HEK293 (cell line): ENCODE results near the gene CNN2.

ENCODE experiments used
- GLI4 ChIP-seq: fragments of 450-650 bp; formaldehyde crosslinking; IDR thresholded peaks from 2 replicates; pipeline ENCODE4 v1.5.1; 2016; ENCODE audit warnings: missing biosample characterization, missing genetic modification characterization
- IKZF3 ChIP-seq: fragments of 450-650 bp; IDR thresholded peaks from 2 replicates; pipeline ENCODE4 v1.5.0; 2018; ENCODE audit warnings: missing biosample characterization, mild to moderate bottlenecking, missing genetic modification characterization, moderate library complexity
- INSM2 ChIP-seq: fragments of 450-650 bp; formaldehyde crosslinking; IDR thresholded peaks from 2 replicates; pipeline ENCODE4 v1.5.1; 2016; ENCODE audit warnings: missing biosample characterization, missing genetic modification characterization
- KLF10 ChIP-seq: fragments of 450-650 bp; IDR thresholded peaks from 2 replicates; pipeline ENCODE4 v1.5.1; 2018; ENCODE audit warnings: missing biosample characterization, mild to moderate bottlenecking, missing genetic modification characterization
- KLF7 ChIP-seq: fragments of 450-650 bp; formaldehyde crosslinking; IDR thresholded peaks from 2 replicates; pipeline ENCODE4 v1.5.1; 2016; ENCODE audit warnings: missing biosample characterization, missing genetic modification characterization, borderline replicate concordance
- SP2 ChIP-seq: fragments of 450-650 bp; formaldehyde crosslinking; IDR thresholded peaks from 2 replicates; pipeline ENCODE4 v1.5.1; 2016; ENCODE audit warnings: missing biosample characterization, missing genetic modification characterization
- SP7 ChIP-seq: fragments of 450-650 bp; formaldehyde crosslinking; IDR thresholded peaks from 2 replicates; pipeline ENCODE4 v1.5.1; 2016; ENCODE audit warnings: missing biosample characterization, missing genetic modification characterization
- WT1 ChIP-seq: fragments of 450-650 bp; formaldehyde crosslinking; IDR thresholded peaks from 2 replicates; pipeline ENCODE4 v1.5.1; 2016; ENCODE audit warnings: missing biosample characterization, missing genetic modification characterization
- ZBTB49 ChIP-seq: fragments of 450-650 bp; formaldehyde crosslinking; IDR thresholded peaks from 2 replicates; pipeline ENCODE4 v1.5.1; 2016; ENCODE audit warnings: missing biosample characterization, missing genetic modification characterization, low read depth
- ZBTB6 ChIP-seq: fragments of 450-650 bp; formaldehyde crosslinking; IDR thresholded peaks from 2 replicates; pipeline ENCODE4 v1.5.1; 2017; ENCODE audit warnings: missing biosample characterization, missing genetic modification characterization
- ZFHX2 ChIP-seq: fragments of 450-650 bp; formaldehyde crosslinking; conservative IDR thresholded peaks from 2 replicates; pipeline ENCODE4 v1.5.1; 2016; ENCODE audit warnings: missing biosample characterization, missing genetic modification characterization
- ZNF114 ChIP-seq: fragments of 450-650 bp; formaldehyde crosslinking; IDR thresholded peaks from 2 replicates; pipeline ENCODE4 v1.5.0; 2017; ENCODE audit warnings: missing biosample characterization, missing genetic modification characterization
- ZNF132 ChIP-seq: fragments of 450-650 bp; formaldehyde crosslinking; IDR thresholded peaks from 2 replicates; pipeline ENCODE4 v1.5.1; 2017; ENCODE audit warnings: missing biosample characterization, missing genetic modification characterization, borderline replicate concordance
- ZNF133 ChIP-seq: fragments of 450-650 bp; formaldehyde crosslinking; IDR thresholded peaks from 2 replicates; pipeline ENCODE4 v1.5.1; 2016; ENCODE audit warnings: missing biosample characterization, missing genetic modification characterization
- ZNF138 ChIP-seq: fragments of 450-650 bp; formaldehyde crosslinking; IDR thresholded peaks from 2 replicates; pipeline ENCODE4 v1.5.1; 2016; ENCODE audit warnings: missing biosample characterization, missing genetic modification characterization, borderline replicate concordance
- ZNF16 ChIP-seq: fragments of 450-650 bp; formaldehyde crosslinking; IDR thresholded peaks from 2 replicates; pipeline ENCODE4 v1.5.1; 2016; ENCODE audit warnings: low read depth, missing biosample characterization, missing genetic modification characterization
- ZNF211 ChIP-seq: fragments of 450-650 bp; formaldehyde crosslinking; IDR thresholded peaks from 2 replicates; pipeline ENCODE4 v1.5.1; 2016; ENCODE audit warnings: low read depth, missing biosample characterization, missing genetic modification characterization
- ZNF292 ChIP-seq: fragments of 450-650 bp; formaldehyde crosslinking; IDR thresholded peaks from 2 replicates; pipeline ENCODE4 v1.5.1; 2016; ENCODE audit warnings: low read depth, missing biosample characterization, missing genetic modification characterization, borderline replicate concordance
- ZNF404 ChIP-seq: fragments of 450-650 bp; formaldehyde crosslinking; IDR thresholded peaks from 2 replicates; pipeline ENCODE4 v1.5.1; 2017; ENCODE audit warnings: missing biosample characterization, missing genetic modification characterization
- ZNF416 ChIP-seq: fragments of 450-650 bp; formaldehyde crosslinking; IDR thresholded peaks from 2 replicates; pipeline ENCODE4 v1.5.1; 2016; ENCODE audit warnings: missing biosample characterization, missing genetic modification characterization
- ZNF433 ChIP-seq: fragments of 450-650 bp; formaldehyde crosslinking; IDR thresholded peaks from 2 replicates; pipeline ENCODE4 v1.5.1; 2016; ENCODE audit warnings: missing biosample characterization, missing genetic modification characterization, low read depth
- ZNF501 ChIP-seq: fragments of 450-650 bp; formaldehyde crosslinking; IDR thresholded peaks from 2 replicates; pipeline ENCODE4 v1.5.1; 2016; ENCODE audit warnings: missing biosample characterization, missing genetic modification characterization
- ZNF521 ChIP-seq: fragments of 450-650 bp; formaldehyde crosslinking; IDR thresholded peaks from 2 replicates; pipeline ENCODE4 v1.5.1; 2017; ENCODE audit warnings: missing biosample characterization, mild to moderate bottlenecking, missing genetic modification characterization
- ZNF549 ChIP-seq: fragments of 450-650 bp; IDR thresholded peaks from 2 replicates; pipeline ENCODE4 v1.5.1; 2018; ENCODE audit warnings: missing biosample characterization, missing genetic modification characterization, mild to moderate bottlenecking, inconsistent platforms, moderate library complexity
- ZNF560 ChIP-seq: fragments of 450-650 bp; formaldehyde crosslinking; IDR thresholded peaks from 2 replicates; pipeline ENCODE4 v1.5.1; 2017; ENCODE audit warnings: missing biosample characterization, missing genetic modification characterization, borderline replicate concordance
- ZNF585B ChIP-seq: fragments of 450-650 bp; formaldehyde crosslinking; IDR thresholded peaks from 2 replicates; pipeline ENCODE4 v1.5.1; 2016; ENCODE audit warnings: missing biosample characterization, missing genetic modification characterization
- ZNF629 ChIP-seq: fragments of 450-650 bp; formaldehyde crosslinking; IDR thresholded peaks from 2 replicates; pipeline ENCODE4 v1.5.1; 2017; ENCODE audit warnings: missing biosample characterization, missing genetic modification characterization
- ZNF664 ChIP-seq: fragments of 450-650 bp; formaldehyde crosslinking; IDR thresholded peaks from 2 replicates; pipeline ENCODE4 v1.5.1; 2016; ENCODE audit warnings: missing biosample characterization, missing genetic modification characterization
- ZNF692 ChIP-seq: fragments of 450-650 bp; formaldehyde crosslinking; IDR thresholded peaks from 2 replicates; pipeline ENCODE4 v1.5.1; 2016; ENCODE audit warnings: missing biosample characterization, missing genetic modification characterization
- ZNF791 ChIP-seq: fragments of 450-650 bp; formaldehyde crosslinking; IDR thresholded peaks from 2 replicates; pipeline ENCODE4 v1.5.1; 2016; ENCODE audit warnings: missing biosample characterization, missing genetic modification characterization
- ZNF843 ChIP-seq: fragments of 450-650 bp; formaldehyde crosslinking; IDR thresholded peaks from 2 replicates; pipeline ENCODE4 v1.5.1; 2016; ENCODE audit warnings: missing biosample characterization, missing genetic modification characterization
- ZSCAN16 ChIP-seq: fragments of 450-650 bp; formaldehyde crosslinking; IDR thresholded peaks from 2 replicates; pipeline ENCODE4 v1.5.1; 2016; ENCODE audit warnings: missing biosample characterization, missing genetic modification characterization
- ZSCAN4 ChIP-seq: fragments of 450-650 bp; formaldehyde crosslinking; IDR thresholded peaks from 2 replicates; pipeline ENCODE4 v1.5.1; 2017; ENCODE audit warnings: missing biosample characterization, missing genetic modification characterization

The CNN2 gene

GRCh38 chr19:1026783-1027649, 608 bp downstream of the CNN2 start (continued):
- TF ChIP-seq ZBTB49 (tag by site-specific recombination) (no peak), ZNF843 (tag by site-specific recombination) (no peak), KLF10 (tag by site-specific recombination) (peak; percentile 50; the same call in 1 of the 2 replicates), ZNF692 (no peak), ZSCAN16 (tag by site-specific recombination) (no peak), ZNF16 (tag by site-specific recombination) (no peak), ZNF791 (no peak), ZNF138 (tag by site-specific recombination) (no peak), ZNF585B (tag by site-specific recombination) (no peak), ZNF629 (tag by site-specific recombination) (no peak), ZSCAN4 (tag by site-specific recombination) (no peak), ZBTB6 (tag by site-specific recombination) (no peak), ZNF433 (no peak; the same call in 1 of the 2 replicates), ZNF549 (tag by site-specific recombination) (no peak), GLI4 (no peak), ZNF132 (tag by site-specific recombination) (no peak), SP2 (tag by site-specific recombination) (peak; percentile 6; the same call in 1 of the 2 replicates), ZNF501 (tag by site-specific recombination) (no peak), ZNF521 (tag by site-specific recombination) (no peak), IKZF3 (tag by site-specific recombination) (no peak; the same call in 1 of the 2 replicates), SP7 (tag by site-specific recombination) (0 out of 2 replicates have a peak, but pooled peaks have one; percentile 15), ZNF404 (tag by site-specific recombination) (no peak), ZNF560 (tag by site-specific recombination) (no peak), ZNF114 (tag by site-specific recombination) (no peak), ZNF664 (peak; percentile 68), KLF7 (no peak), ZFHX2 (tag by site-specific recombination) (no peak), ZNF211 (tag by site-specific recombination) (no peak), INSM2 (tag by site-specific recombination) (no peak), ZNF416 (tag by site-specific recombination) (no peak), ZNF133 (tag by site-specific recombination) (no peak), ZNF292 (tag by site-specific recombination) (no peak), WT1 (no peak)
